Activated CD4-positive, alpha-beta memory T cell treated with anti-CD3 and anti-CD28 coated beads, Interleukin-2, amount 10 ng/mL, durations not matched to agents 7 days and 5 days (primary cell): Measurements from ENCODE around the gene FGR. TPM values are rescaled to one million over a fixed set of nuclear protein-coding genes. Genes with fewer than 3 reads are reported as not detected.

Experiments used
- CTCF ChIA-PET: fragments of 350-600 bp; sonication (Branson Sonifier 250); formaldehyde crosslinking; loops from one replicate; lab custom pipeline; 2021; ENCODE audit warnings: antibody characterized with exemption, inconsistent platforms; lab: Charles Lee
- POLR2A ChIA-PET: fragments of 350-600 bp; sonication (Branson Sonifier 250); formaldehyde crosslinking; loops from one replicate; lab custom pipeline; 2021; ENCODE audit warnings: antibody characterized with exemption; lab: Charles Lee
- DNase-seq: peaks from one replicate; pipeline ENCODE4 v3.0.0-alpha.2; 2020
- H3K27ac Mint-ChIP-seq: one replicate; pipeline ENCODE4 v1.8.0; 2021; ENCODE audit warnings: mild to moderate bottlenecking, mixed read lengths
- H3K27me3 Mint-ChIP-seq: one replicate; pipeline ENCODE4 v1.8.0; 2021; ENCODE audit warnings: mixed read lengths
- H3K36me3 Mint-ChIP-seq: one replicate; pipeline ENCODE4 v1.8.0; 2021; ENCODE audit warnings: low read depth, mixed read lengths
- H3K4me1 Mint-ChIP-seq: one replicate; pipeline ENCODE4 v1.8.0; 2021; ENCODE audit warnings: mixed read lengths
- H3K4me3 Mint-ChIP-seq: one replicate; pipeline ENCODE4 v1.8.0; 2021; ENCODE audit warnings: mild to moderate bottlenecking, mixed read lengths
- H3K9me3 Mint-ChIP-seq: one replicate; pipeline ENCODE4 v1.8.0; 2021; ENCODE audit warnings: mixed read lengths
- total RNA-seq, 2 experiments: library from RNA; stranded (reverse); gene quantifications; one replicate each; pipeline ENCODE4 v1.2.3, GENCODE V29; 2021

The FGR gene
- total RNA-seq, 2 experiments from 2014 or later: not detected

DNA sequence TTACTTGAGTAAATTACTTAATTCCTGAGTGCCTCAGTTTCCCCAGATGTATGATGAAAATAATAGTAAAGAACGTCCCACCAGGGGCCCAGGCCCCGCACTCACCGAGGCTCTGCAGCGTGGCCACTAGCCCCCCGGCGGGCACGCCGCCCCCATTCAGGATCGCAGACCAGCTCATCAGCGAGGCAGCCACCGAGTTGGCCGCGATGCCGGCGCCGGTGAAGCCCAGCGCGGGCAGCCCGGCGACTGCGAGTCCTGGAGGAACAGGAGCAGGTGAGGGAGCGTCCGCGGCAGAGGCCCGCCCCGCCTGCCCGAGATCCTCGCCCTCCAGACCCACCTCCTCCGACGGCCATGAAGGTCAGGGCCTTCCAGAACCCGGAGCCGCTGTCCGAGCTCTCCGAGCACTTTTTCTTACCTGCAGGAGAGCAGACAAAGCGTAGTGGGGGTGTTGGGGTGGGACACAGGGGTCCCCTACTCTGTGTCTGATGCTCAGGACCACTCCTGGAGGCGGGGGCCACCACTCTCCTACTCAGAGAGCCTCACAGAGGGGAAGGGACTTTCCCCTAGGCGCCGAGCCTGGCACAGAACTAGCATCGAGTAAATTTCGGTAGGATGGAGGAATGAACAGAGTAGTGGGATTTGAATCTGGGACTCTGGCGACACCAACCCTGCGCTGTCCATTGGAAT lies 33.3 kb upstream of the FGR start:
- DNase-seq: no peak
- Mint-ChIP-seq H3K27ac (no peak overlapping the region), H3K27me3 (no peaks in the 10 kb centered on the region), H3K9me3 (no peaks in the 10 kb centered on the region), H3K4me3 (no peak overlapping the region), H3K4me1 (peaks cover 51% of the 10 kb centered on the region), H3K36me3 (peaks cover 58% of the 10 kb centered on the region)
- ChIA-PET POLR2A (no interaction called here), CTCF (interaction anchor here (2.6 to 13.0 kb wide), 2 partner anchors 56 to 163 kb away, joined by 14 to 448 read pairs; partner anchors contain the start of genes AHDC1 and PPP1R8)

DNA sequence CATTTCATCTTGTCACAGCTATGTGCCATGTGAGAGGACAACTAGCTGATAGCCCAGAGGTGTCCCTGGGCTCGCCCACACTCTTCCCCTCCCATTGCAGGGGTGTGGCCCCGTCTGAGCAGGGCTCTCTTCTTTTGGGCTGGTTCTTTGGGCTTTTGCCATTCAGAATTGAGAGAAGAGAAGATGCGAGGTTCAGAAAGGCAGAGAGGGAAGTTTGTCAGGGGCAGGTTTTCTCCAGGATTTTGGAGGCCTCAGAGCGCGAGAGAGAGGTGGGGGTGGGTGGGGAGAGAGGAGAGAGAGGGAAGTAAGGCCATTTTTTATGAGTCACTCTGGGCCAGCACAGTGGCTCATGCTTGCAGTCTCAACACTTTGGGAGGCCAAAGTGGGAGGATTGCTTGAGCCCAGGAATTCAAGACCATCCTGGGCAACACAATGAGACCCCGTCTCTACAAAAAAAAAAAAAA lies 31.8 kb upstream of the FGR start:
- CTCF ChIA-PET: interaction anchor here (0.6 to 13.0 kb wide), 4 partner anchors 22 to 771 kb away, joined by 3 to 448 read pairs (median 4); partner anchors contain the start of gene AHDC1
- Mint-ChIP-seq H3K36me3 (peaks cover 57% of the 10 kb centered on the region), H3K4me1 (peaks cover 57% of the 10 kb centered on the region), H3K9me3 (no peaks in the 10 kb centered on the region), H3K4me3 (no peak overlapping the region), H3K27me3 (no peaks in the 10 kb centered on the region), H3K27ac (no peak overlapping the region)
- DNase-seq: no peak
- POLR2A ChIA-PET: no interaction called here

DNA sequence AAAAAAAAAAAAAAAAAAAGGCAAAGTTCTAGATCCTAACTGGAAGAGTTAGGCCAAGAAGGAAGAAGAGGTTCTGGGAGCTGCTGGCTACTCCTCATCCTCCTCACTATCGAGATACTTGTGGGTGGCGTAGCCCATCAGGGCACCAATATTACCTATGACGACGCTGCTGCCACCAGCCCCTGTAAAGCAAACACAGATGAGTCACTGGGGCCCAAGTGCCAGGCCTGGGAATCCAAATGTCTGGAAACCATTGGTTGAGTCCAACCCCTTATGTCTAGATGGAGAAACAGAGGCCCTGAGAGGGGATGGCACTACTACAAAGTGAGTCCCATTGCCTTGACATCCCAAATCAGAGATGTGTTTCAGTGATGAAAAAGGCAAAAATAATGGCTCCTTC lies 31.3 kb upstream of the FGR start:
- peaks cover 56% of the 10 kb centered on the region for H3K36me3 Mint-ChIP-seq
- POLR2A ChIA-PET: no interaction called here
- H3K4me3 Mint-ChIP-seq: no peak overlapping the region
- no peak for DNase-seq
- H3K9me3 Mint-ChIP-seq: no peaks in the 10 kb centered on the region
- H3K4me1 Mint-ChIP-seq: peaks cover 62% of the 10 kb centered on the region
- no peak overlapping the region for H3K27ac Mint-ChIP-seq
- CTCF ChIA-PET: interaction anchor here (1.1 to 13.0 kb wide), 3 partner anchors 23 to 54 kb away, joined by 3 to 448 read pairs (median 3); partner anchors contain the start of gene AHDC1
- H3K27me3 Mint-ChIP-seq: no peaks in the 10 kb centered on the region

DNA sequence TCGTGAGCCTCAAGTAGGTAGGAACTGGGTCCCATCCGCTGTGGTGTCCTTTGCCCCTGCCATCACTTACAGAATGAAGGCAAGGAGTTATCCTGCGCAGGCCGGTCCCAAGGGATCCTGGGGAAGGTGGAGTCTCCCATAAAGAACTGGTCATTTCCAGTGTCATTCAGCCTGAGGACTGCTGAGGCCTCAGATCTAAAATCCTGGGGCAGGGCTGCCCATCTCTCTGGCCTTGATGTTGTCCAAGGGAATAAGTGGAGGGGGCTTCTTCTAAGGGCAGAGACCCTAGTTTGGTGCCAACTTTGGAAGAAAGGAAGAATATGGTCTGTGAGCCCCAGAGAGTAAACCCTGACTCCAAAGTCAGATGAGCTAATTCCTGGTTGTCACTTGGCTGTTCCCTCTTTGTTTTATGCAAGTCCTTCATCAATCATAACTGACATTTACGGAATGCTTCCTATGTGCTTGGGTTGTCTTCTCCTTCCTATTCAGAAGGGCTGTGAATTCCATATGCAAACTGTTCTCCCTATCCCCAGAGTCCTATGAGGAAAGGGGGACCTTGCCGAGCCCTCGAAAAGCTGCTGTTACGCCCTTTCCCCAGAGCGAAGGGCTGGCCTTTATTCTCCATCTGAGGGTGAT lies 30.1 kb upstream of the FGR start:
- ChIA-PET POLR2A (interaction anchor here (7.6 kb wide), 1 partner anchor 55 kb away, joined by 132 read pairs; the partner anchor contains the start of gene AHDC1), CTCF (interaction anchor here (0.9 to 13.0 kb wide), 5 partner anchors 21 to 249 kb away, joined by 3 to 448 read pairs (median 4); partner anchors contain the start of gene AHDC1)
- no peaks in the 10 kb centered on the region for H3K9me3 Mint-ChIP-seq
- no peak overlapping the region for H3K27ac Mint-ChIP-seq
- H3K27me3 Mint-ChIP-seq: no peaks in the 10 kb centered on the region
- H3K4me1 Mint-ChIP-seq: peaks cover 64% of the 10 kb centered on the region
- no peak overlapping the region for H3K4me3 Mint-ChIP-seq
- no peak for DNase-seq
- peaks cover 48% of the 10 kb centered on the region for H3K36me3 Mint-ChIP-seq

DNA sequence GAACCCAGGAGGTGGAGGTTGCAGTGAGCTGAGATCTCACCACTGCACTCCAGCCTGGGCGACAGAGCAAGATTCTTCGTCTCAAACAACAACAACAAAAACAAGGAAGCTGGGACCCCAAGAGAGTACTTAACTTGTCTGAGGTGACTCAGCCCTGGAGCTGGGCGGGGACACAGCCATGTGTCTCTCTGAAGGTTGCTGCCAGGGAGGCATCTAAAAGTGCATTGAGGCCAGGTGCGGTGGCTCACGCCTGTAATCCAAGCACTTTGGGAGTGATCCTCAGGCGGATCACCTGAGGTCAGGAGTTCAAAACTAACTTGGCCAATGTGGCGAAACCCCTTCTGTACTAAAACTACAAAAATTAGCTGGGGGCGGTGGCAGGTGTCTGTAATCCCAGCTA lies 29.3 kb upstream of the FGR start:
- Mint-ChIP-seq H3K27me3 (no peaks in the 10 kb centered on the region), H3K27ac (no peak overlapping the region), H3K4me1 (peaks cover 61% of the 10 kb centered on the region), H3K36me3 (peaks cover 41% of the 10 kb centered on the region), H3K9me3 (no peaks in the 10 kb centered on the region), H3K4me3 (no peak overlapping the region)
- no peak for DNase-seq
- POLR2A ChIA-PET: interaction anchor here (3.8 to 7.6 kb wide), 2 partner anchors 46 to 54 kb away, joined by 17 to 132 read pairs; partner anchors contain the start of gene AHDC1
- CTCF ChIA-PET: interaction anchor here (0.8 to 13.0 kb wide), 5 partner anchors 7 to 109 kb away, joined by 3 to 448 read pairs (median 25); partner anchors contain the start of genes AHDC1, IFI6 and STX12

DNA sequence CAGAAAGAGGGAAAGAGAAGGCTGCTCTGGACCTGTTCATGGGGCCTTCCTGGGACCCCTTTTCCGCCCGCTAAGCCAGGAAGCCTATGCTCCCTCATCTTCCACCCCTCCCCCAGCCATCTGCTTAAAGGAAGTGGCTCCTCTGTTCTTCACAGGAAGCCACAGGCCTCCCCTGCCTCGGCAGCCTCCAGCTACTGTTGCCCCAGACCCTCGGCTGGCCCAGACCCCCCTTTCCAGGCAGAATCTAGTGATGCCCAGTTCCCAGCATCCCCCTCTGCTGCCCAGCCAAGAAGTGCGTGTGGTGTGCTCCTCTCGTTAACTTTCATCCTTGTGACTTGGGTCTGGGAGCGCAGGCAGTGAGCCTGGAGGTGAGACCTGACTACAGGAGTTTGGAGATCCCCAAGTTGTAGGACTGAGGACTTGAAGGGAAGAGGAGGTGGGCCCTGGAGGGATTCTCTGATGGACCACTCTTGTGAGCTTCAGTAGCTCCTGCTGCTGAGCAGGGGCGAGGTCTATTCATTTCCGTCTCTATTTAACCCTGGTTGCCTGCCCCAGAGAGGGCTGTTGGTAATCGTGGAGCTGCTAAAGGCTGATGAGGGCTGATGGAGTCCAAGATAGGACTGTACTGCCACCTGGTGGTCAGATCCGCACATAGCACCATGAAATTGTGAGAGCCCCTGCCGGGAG lies 27.9 kb upstream of the FGR start:
- Mint-ChIP-seq H3K36me3 (peaks cover 31% of the 10 kb centered on the region), H3K4me1 (peaks cover 64% of the 10 kb centered on the region)
- CTCF ChIA-PET: interaction anchor here (0.6 to 13.0 kb wide), 49 partner anchors 9 to 618 kb away, joined by 3 to 448 read pairs (median 4); partner anchors contain the start of genes AHDC1, FAM76A, IFI6 and PPP1R8

DNA sequence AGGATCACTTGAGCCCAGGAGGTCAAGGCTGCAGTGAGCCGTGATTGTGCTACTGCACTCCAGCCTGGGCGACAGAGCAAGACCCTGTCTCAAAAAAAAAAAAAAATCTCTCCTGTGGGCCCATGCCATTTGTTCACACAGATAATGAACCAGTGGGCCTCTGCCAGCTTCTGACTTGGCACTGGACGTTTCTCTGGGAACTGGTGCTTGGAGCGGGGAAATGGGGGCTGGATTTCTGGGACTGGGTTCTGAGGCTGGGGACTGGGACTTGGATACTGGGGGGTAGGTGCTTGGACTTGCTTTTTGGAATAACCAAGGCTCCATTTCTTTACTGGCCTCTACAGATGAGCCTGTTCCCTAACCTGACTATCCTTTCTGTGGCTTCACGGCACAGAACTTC lies 27.3 kb upstream of the FGR start:
- POLR2A ChIA-PET: interaction anchor here (0.7 to 7.6 kb wide), 25 partner anchors 9 to 875 kb away, joined by 3 to 132 read pairs (median 5); partner anchors contain the start of genes AHDC1, FAM76A, IFI6 and PIGV
- CTCF ChIA-PET: interaction anchor here (0.6 to 13.0 kb wide), 34 partner anchors 10 to 618 kb away, joined by 3 to 448 read pairs (median 6); partner anchors contain the start of genes AHDC1, FAM76A, IFI6 and PPP1R8

More for the DNA sequence above, 27.9 kb upstream of the FGR start:
- DNase-seq: peak; percentile 93
- POLR2A ChIA-PET: interaction anchor here (0.6 to 7.6 kb wide), 30 partner anchors 9 to 875 kb away, joined by 3 to 132 read pairs (median 4); partner anchors contain the start of genes AHDC1, FAM76A, IFI6 and PIGV
- no peaks in the 10 kb centered on the region for H3K9me3 Mint-ChIP-seq
- H3K27me3 Mint-ChIP-seq: no peaks in the 10 kb centered on the region
- H3K27ac Mint-ChIP-seq: peak overlapping the region; percentile 97
- peak overlapping the region; percentile 53 for H3K4me3 Mint-ChIP-seq

DNA sequence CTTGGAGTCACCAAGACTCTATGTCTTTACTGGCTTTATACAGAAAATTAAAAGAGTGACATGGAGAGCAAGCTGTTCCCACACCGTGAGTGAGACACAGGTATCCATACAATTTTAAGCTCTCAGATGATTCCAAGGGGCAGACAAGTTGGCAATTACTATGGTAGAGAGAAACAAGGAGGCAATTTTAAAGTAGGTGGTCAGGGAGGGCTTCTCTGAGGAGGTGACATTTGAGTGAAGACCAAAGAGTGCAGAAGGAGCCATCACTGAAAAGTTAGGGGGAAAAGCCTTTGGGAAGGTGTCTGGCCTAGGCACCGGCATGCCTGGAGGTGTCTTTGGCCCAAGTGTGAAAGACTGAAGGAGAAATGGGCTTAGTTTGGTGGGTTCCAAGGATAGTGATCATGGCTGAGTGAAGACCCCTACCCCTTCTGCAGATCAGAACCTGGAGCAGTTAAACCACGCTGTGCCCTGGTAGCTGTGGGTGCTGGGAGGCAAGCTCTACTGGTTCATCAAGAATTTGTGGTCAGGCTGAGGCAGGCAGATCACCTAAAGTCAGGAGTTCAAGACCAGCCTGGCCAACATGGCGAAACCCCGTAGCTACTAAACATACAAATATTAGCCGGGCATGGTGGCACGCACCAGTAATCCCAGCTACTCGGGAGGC lies 26.6 kb upstream of the FGR start:
- DNase-seq: no peak
- ChIA-PET CTCF (interaction anchor here (0.7 to 13.0 kb wide), 16 partner anchors 10 to 363 kb away, joined by 3 to 448 read pairs (median 6); partner anchors contain the start of genes AHDC1, FAM76A and IFI6), POLR2A (interaction anchor here (0.7 to 7.6 kb wide), 13 partner anchors 10 to 874 kb away, joined by 3 to 132 read pairs (median 11); partner anchors contain the start of genes AHDC1, FAM76A, IFI6 and PIGV)
- no peak overlapping the region for H3K4me3 Mint-ChIP-seq
- H3K36me3 Mint-ChIP-seq: peaks cover 18% of the 10 kb centered on the region
- H3K27me3 Mint-ChIP-seq: no peaks in the 10 kb centered on the region
- H3K9me3 Mint-ChIP-seq: no peaks in the 10 kb centered on the region
- peak overlapping the region; percentile 88 for H3K27ac Mint-ChIP-seq
- peaks cover 58% of the 10 kb centered on the region for H3K4me1 Mint-ChIP-seq

More for the DNA sequence above, 27.3 kb upstream of the FGR start:
- Mint-ChIP-seq H3K36me3 (peaks cover 25% of the 10 kb centered on the region), H3K27me3 (no peaks in the 10 kb centered on the region), H3K9me3 (no peaks in the 10 kb centered on the region), H3K27ac (peak overlapping the region; percentile 97), H3K4me1 (peaks cover 59% of the 10 kb centered on the region), H3K4me3 (peak overlapping the region; percentile 53)
- no peak for DNase-seq

DNA sequence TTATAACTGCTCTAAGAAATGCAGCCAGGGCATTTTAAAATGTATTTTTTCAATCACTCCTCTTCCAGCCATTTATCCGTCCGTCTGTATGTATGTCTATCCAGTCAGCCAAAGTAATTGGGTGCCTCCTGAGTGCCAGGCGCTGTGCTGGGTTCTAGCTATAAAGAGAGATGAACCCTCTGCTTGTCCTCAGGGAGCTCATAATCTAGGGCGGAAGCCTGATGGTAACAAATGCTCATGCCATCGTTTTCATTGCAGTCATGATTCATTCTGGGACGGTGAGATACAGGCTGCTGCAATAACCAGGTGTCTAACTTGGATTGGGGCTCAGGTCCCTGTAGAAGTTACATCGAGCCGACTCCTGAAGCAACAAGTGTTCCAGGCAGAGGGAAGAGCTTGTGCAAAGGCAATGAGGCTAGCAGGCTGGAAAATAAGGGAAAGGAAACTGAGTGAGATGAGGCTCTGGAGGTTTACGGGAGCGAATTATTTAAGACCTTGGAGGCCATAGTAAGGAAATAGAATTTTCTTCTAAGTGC lies 25.4 kb upstream of the FGR start:
- H3K4me3 Mint-ChIP-seq: peak overlapping the region; percentile 77
- CTCF ChIA-PET: interaction anchor here (1.4 to 13.0 kb wide), 5 partner anchors 11 to 271 kb away, joined by 3 to 448 read pairs (median 27); partner anchors contain the start of genes AHDC1 and IFI6
- H3K4me1 Mint-ChIP-seq: peaks cover 53% of the 10 kb centered on the region
- no peaks in the 10 kb centered on the region for H3K27me3 Mint-ChIP-seq
- peaks cover 6% of the 10 kb centered on the region for H3K36me3 Mint-ChIP-seq
- H3K27ac Mint-ChIP-seq: peak overlapping the region; percentile 88
- no peak for DNase-seq
- POLR2A ChIA-PET: interaction anchor here (0.9 to 7.6 kb wide), 9 partner anchors 12 to 243 kb away, joined by 3 to 132 read pairs (median 3); partner anchors contain the start of genes AHDC1, STX12 and WASF2
- H3K9me3 Mint-ChIP-seq: no peaks in the 10 kb centered on the region

DNA sequence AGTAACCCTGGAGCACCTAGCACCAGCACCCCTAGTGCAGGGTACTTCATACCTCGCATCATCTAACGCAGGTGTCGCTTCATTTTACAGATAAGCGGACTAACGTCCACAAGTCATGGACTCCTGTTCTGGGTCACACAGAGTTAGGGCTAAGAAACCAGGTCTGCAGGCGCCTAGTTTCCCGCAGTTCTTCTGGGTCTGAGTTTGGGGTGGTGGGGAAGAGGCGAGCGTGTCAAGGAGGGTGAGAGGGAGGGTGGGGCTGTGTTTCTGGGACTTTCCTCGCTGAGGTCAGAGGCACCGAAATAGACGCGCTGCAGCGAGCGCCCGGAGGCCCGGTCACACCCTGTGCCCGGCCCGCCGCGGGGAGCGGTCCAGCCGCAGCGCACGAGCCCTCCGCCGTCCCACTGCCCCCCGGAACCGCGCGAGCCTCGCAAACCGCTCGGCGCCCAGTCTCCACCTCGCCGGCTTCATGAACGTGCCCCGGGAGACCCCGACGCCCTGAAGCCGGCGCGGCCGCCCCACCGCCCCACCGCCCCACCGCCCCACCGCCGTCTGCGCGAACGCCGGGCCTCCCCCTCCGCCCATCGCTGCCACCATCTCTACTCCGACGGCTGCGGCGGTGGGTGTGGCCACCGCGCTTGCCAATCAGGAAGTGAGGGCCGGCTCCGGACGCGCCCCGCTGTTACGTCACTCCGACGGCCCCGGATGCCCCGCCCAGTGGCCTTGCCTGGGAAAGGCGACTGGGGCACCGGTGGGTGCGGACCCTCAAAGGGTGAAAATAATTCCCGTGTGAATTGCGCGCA lies 24.7 kb upstream of the FGR start:
- ChIA-PET POLR2A (interaction anchor here (0.9 to 7.6 kb wide), 10 partner anchors 11 to 242 kb away, joined by 3 to 132 read pairs (median 3); partner anchors contain the start of genes AHDC1, STX12 and WASF2), CTCF (interaction anchor here (1.0 to 13.0 kb wide), 4 partner anchors 10 to 244 kb away, joined by 4 to 448 read pairs (median 16); partner anchors contain the start of gene AHDC1)
- peak overlapping the region; percentile 91 for H3K27ac Mint-ChIP-seq
- H3K9me3 Mint-ChIP-seq: no peaks in the 10 kb centered on the region
- H3K27me3 Mint-ChIP-seq: no peaks in the 10 kb centered on the region
- peak overlapping the region; percentile 77 for H3K4me3 Mint-ChIP-seq
- H3K4me1 Mint-ChIP-seq: peaks cover 50% of the 10 kb centered on the region
- H3K36me3 Mint-ChIP-seq: peaks cover under 1% of the 10 kb centered on the region
- DNase-seq: peak; percentile 92
